H1 (cell line): ENCODE data around the gene PARM1. TPM values are rescaled to one million over a fixed set of nuclear protein-coding genes. Genes with fewer than 3 reads are reported as not detected.

Experiments used
- CTCF ChIA-PET: fragments of 300-600 bp; sonication (Branson Sonifier 250); formaldehyde crosslinking; loops from one replicate; lab custom pipeline; 2021; ENCODE audit not compliant: partially characterized antibody; lab: Charles Lee
- POLR2A ChIA-PET: fragments of 300-600 bp; sonication (Branson Sonifier 250); formaldehyde crosslinking; loops from one replicate; lab custom pipeline; 2021; ENCODE audit warnings: inconsistent platforms; ENCODE audit not compliant: partially characterized antibody; lab: Charles Lee
- DNase-seq, 2 experiments: peaks; one replicate each; pipeline versions ENCODE4 v3.0.0 to v3.0.0-alpha.2; 2010 to 2022; ENCODE audit warnings: low spot score in 2 of 2, low read depth in 1 of 2, mixed read lengths in 1 of 2
- FAIRE-seq: peaks from 2 replicates; lab custom pipeline; 2011; peaks lifted over from hg19 to GRCh38; lab: Jason Lieb, UNC
- H2AFZ ChIP-seq: 2 replicates; pipeline ENCODE4 v1.8.1; 2012; ENCODE audit warnings: low read length, inconsistent platforms
- H2AK5ac ChIP-seq: 2 replicates; pipeline ENCODE4 v1.6.1; 2013; ENCODE audit warnings: low read depth, low read length
- H2BK120ac ChIP-seq: replicated peaks from 2 replicates; pipeline ENCODE3; 2013; ENCODE audit warnings: low read depth, low read length, inconsistent platforms
- H2BK12ac ChIP-seq: 2 replicates; pipeline ENCODE4 v1.6.1; 2013; ENCODE audit warnings: low read depth, low read length
- H2BK15ac ChIP-seq: 2 replicates; pipeline ENCODE4 v1.6.1; 2013; ENCODE audit warnings: low read length
- H2BK20ac ChIP-seq: 2 replicates; pipeline ENCODE4 v1.6.1; 2013; ENCODE audit warnings: low read length
- H2BK5ac ChIP-seq: 2 replicates; pipeline ENCODE4 v1.6.1; 2013; ENCODE audit warnings: low read depth, low read length
- H3K14ac ChIP-seq: 2 replicates; pipeline ENCODE4 v1.6.1; 2013; ENCODE audit warnings: inconsistent platforms; ENCODE audit not compliant: insufficient read length
- H3K18ac ChIP-seq: 2 replicates; pipeline ENCODE4 v1.6.1; 2013; ENCODE audit warnings: low read length; ENCODE audit errors: extremely low read depth
- H3K23ac ChIP-seq: 2 replicates; pipeline ENCODE4 v1.6.1; 2013; ENCODE audit warnings: inconsistent platforms; ENCODE audit not compliant: insufficient read length
- H3K23me2 ChIP-seq: 2 replicates; pipeline ENCODE4 v1.6.1; 2013; ENCODE audit warnings: low read depth, low read length
- H3K27ac ChIP-seq: 2 replicates; pipeline ENCODE4 v1.6.1; 2011; ENCODE audit warnings: low read depth, low read length, inconsistent platforms
- H3K27me3 ChIP-seq, 4 experiments: replicated peaks in 1 of 4; 1 replicate in 1 of 4; 2 replicates in 3 of 4; pipeline versions ENCODE4 v1.6.1 to v1.8.1; 2011 to 2013; ENCODE audit warnings: low read length in 3 of 4, mild to moderate bottlenecking in 3 of 4, inconsistent platforms in 2 of 4, mixed read lengths in 2 of 4, moderate library complexity in 1 of 4; ENCODE audit not compliant: control insufficient read depth in 3 of 4, insufficient read depth in 3 of 4; ENCODE audit errors: extremely low read depth in 1 of 4
- H3K36me3 ChIP-seq, 4 experiments: 2 replicates each; pipeline versions ENCODE4 v1.6.1 to v1.8.1; 2011 to 2013; ENCODE audit warnings: mild to moderate bottlenecking in 4 of 4, low read length in 3 of 4, moderate library complexity in 2 of 4, control low read depth in 1 of 4, inconsistent platforms in 1 of 4; ENCODE audit not compliant: insufficient read depth in 4 of 4, control insufficient read depth in 2 of 4
- H3K4ac ChIP-seq: replicated peaks from 2 replicates; pipeline ENCODE3; 2013; ENCODE audit warnings: low read length, low read depth, mixed read lengths, inconsistent platforms; ENCODE audit not compliant: insufficient read length
- H3K4me1 ChIP-seq, 4 experiments: replicated peaks in 1 of 4; 1 replicate in 1 of 4; 2 replicates in 3 of 4; pipeline versions ENCODE4 v1.6.1 to v1.8.1; 2011 to 2013; ENCODE audit warnings: low read length in 3 of 4, inconsistent platforms in 2 of 4, mixed read lengths in 1 of 4; ENCODE audit not compliant: insufficient read depth in 4 of 4, control insufficient read depth in 3 of 4
- H3K4me2 ChIP-seq, 2 experiments: 2 replicates each; pipeline versions ENCODE4 v1.6.1 to v1.8.1; 2011 to 2013; ENCODE audit warnings: low read depth in 2 of 2, low read length in 2 of 2, control low read depth in 1 of 2, inconsistent platforms in 1 of 2, mild to moderate bottlenecking in 1 of 2; ENCODE audit not compliant: insufficient read depth in 1 of 2
- H3K4me3 ChIP-seq, 4 experiments: fragments of 200-600, 300-600 bp in 1 of 4; sonication (generic), shearing (Covaris generic), sonication (Bioruptor Twin) in 1 of 4; 2 replicates each; pipeline versions ENCODE4 v1.5.1 to v1.8.1; 2011 to 2016; ENCODE audit warnings: low read length in 4 of 4, low read depth in 3 of 4, control low read depth in 2 of 4, inconsistent platforms in 2 of 4, mild to moderate bottlenecking in 2 of 4, mixed read lengths in 1 of 4, moderate library complexity in 1 of 4; ENCODE audit not compliant: insufficient read depth in 2 of 4; ENCODE audit errors: extremely low read depth in 1 of 4
- H3K56ac ChIP-seq: replicated peaks from 2 replicates; pipeline ENCODE3; 2013; ENCODE audit warnings: low read depth, mild to moderate bottlenecking, mixed read lengths, low read length, inconsistent platforms; ENCODE audit not compliant: insufficient read length
- H3K79me1 ChIP-seq: 2 replicates; pipeline ENCODE4 v1.6.1; 2013; ENCODE audit warnings: low read depth, low read length, control low read depth
- H3K79me2 ChIP-seq, 2 experiments: 2 replicates each; pipeline versions ENCODE4 v1.6.1 to v1.8.1; 2012 to 2013; ENCODE audit warnings: low read length in 2 of 2, mild to moderate bottlenecking in 2 of 2, inconsistent platforms in 1 of 2; ENCODE audit not compliant: insufficient read depth in 2 of 2, control insufficient read depth in 1 of 2
- H3K9ac ChIP-seq, 4 experiments: replicated peaks in 1 of 4; 1 replicate in 1 of 4; 2 replicates in 3 of 4; pipeline versions ENCODE4 v1.6.1 to v1.8.1; 2011 to 2013; ENCODE audit warnings: low read depth in 3 of 4, low read length in 3 of 4, control low read depth in 2 of 4, mild to moderate bottlenecking in 2 of 4, moderate library complexity in 2 of 4, inconsistent platforms in 1 of 4; ENCODE audit errors: extremely low read depth in 1 of 4
- H3K9me3 ChIP-seq, 2 experiments: 2 replicates each; pipeline versions ENCODE4 v1.6.1 to v1.8.1; 2012 to 2013; ENCODE audit warnings: mild to moderate bottlenecking in 2 of 2, moderate library complexity in 2 of 2, control low read depth in 1 of 2, inconsistent platforms in 1 of 2, low read depth in 1 of 2, low read length in 1 of 2, mixed read lengths in 1 of 2; ENCODE audit not compliant: insufficient read depth in 2 of 2
- H4K20me1 ChIP-seq, 2 experiments: replicated peaks in 1 of 2; 2 replicates each; pipeline versions ENCODE3 to v1.8.1; 2011 to 2013; ENCODE audit warnings: inconsistent platforms in 2 of 2, low read length in 2 of 2, mild to moderate bottlenecking in 1 of 2; ENCODE audit not compliant: insufficient read depth in 2 of 2, control insufficient read depth in 1 of 2
- H4K5ac ChIP-seq: 2 replicates; pipeline ENCODE4 v1.6.1; 2013; ENCODE audit warnings: low read length, low read depth, mixed read lengths, inconsistent platforms; ENCODE audit not compliant: insufficient read length
- H4K8ac ChIP-seq: 2 replicates; pipeline ENCODE4 v1.8.0; 2013; ENCODE audit warnings: mild to moderate bottlenecking, moderate library complexity, low read length, inconsistent platforms; ENCODE audit not compliant: insufficient read depth; ENCODE audit errors: extremely low read depth
- H4K91ac ChIP-seq: replicated peaks from 2 replicates; pipeline ENCODE3; 2013; ENCODE audit warnings: low read length, mixed read lengths, inconsistent platforms; ENCODE audit not compliant: insufficient read length
- CEBPB ChIP-seq: IDR thresholded peaks from 2 replicates; pipeline ENCODE4 v1.6.1; 2012; ENCODE audit warnings: low read depth, low read length
- CHD1 ChIP-seq: IDR thresholded peaks from 2 replicates; pipeline ENCODE4 v1.6.1; 2012; ENCODE audit warnings: low read depth, low read length, improper control_type of control experiment
- EZH2 ChIP-seq: fragments of 200-600 bp; sonication (generic); IDR thresholded peaks from 2 replicates; pipeline ENCODE4 v1.7.1; 2012; ENCODE audit warnings: low read depth, mild to moderate bottlenecking, moderate library complexity, low read length, inconsistent platforms; ENCODE audit not compliant: severe bottlenecking
- JUN ChIP-seq: IDR thresholded peaks from 2 replicates; pipeline ENCODE4 v1.6.1; 2011; ENCODE audit warnings: low read depth, mild to moderate bottlenecking, improper control_type of control experiment, low read length
- NRF1 ChIP-seq: IDR thresholded peaks from 2 replicates; pipeline ENCODE4 v1.6.1; 2011; ENCODE audit warnings: mild to moderate bottlenecking, low read depth, low read length, improper control_type of control experiment
- RFX5 ChIP-seq: IDR thresholded peaks from 2 replicates; pipeline ENCODE4 v1.6.1; 2011; ENCODE audit warnings: low read depth, low read length, improper control_type of control experiment, borderline replicate concordance
- RXRA ChIP-seq: IDR thresholded peaks from 2 replicates; pipeline ENCODE4 v1.6.1; 2011; ENCODE audit warnings: low read depth, mild to moderate bottlenecking, low read length, moderate library complexity; ENCODE audit not compliant: insufficient read depth
- SAP30 ChIP-seq: fragments of 300-600 bp; sonication (generic); IDR thresholded peaks from 2 replicates; pipeline ENCODE4 v1.7.1; 2012; ENCODE audit warnings: low read length, moderate library complexity, mild to moderate bottlenecking, inconsistent platforms; ENCODE audit not compliant: insufficient read depth, insufficient replicate concordance
- SIN3A ChIP-seq, 2 experiments: IDR thresholded peaks in 1 of 2; conservative IDR thresholded peaks in 1 of 2; 2 replicates each; pipeline ENCODE4 v1.6.1; 2011 to 2012; ENCODE audit warnings: low read length in 2 of 2, improper control_type of control experiment in 1 of 2, low read depth in 1 of 2, mild to moderate bottlenecking in 1 of 2
- TBP ChIP-seq: IDR thresholded peaks from 2 replicates; pipeline ENCODE4 v1.6.1; 2011; ENCODE audit warnings: low read depth, low read length, improper control_type of control experiment
- WGBS, 2 experiments: shearing (Covaris generic) in 1 of 2; methylation state at CpG; one replicate each; pipeline versions ENCODE4 v1.1.6 to v1.1.7; 2013 to 2015; ENCODE audit warnings: low lambda C conversion rate in 2 of 2, mixed read lengths in 2 of 2, inconsistent platforms in 1 of 2, low coverage in 1 of 2, missing lambda C conversion rate in 1 of 2; ENCODE audit not compliant: insufficient replicate concordance in 2 of 2, insufficient coverage in 1 of 2, insufficient read length in 1 of 2; ENCODE audit errors: extremely low coverage in 1 of 2, missing lambda C conversion rate in 1 of 2; 5-methylcytosine and 5-hydroxymethylcytosine counted together
- polyA plus RNA-seq, 7 experiments: library from polyadenylated mRNA; depleted of rRNA in 3 of 7; stranded (reverse) in 5 of 7; unstranded in 2 of 7; fragments of >200 nt in 5 of 7; fragments of 200-250 nt in 2 of 7; gene quantifications; 1 replicate in 5 of 7; 2 replicates in 1 of 7; 4 replicates in 1 of 7; pipeline versions ENCODE4 v1.2.1 to v1.2.3, GENCODE V29; 2011 to 2013; ENCODE audit warnings: missing spikeins in 2 of 7, mixed read lengths in 2 of 7
- total RNA-seq: library from RNA; stranded (reverse); fragmentation: NEBNext Ultra II Directional; extraction: Animal tissue kit (Norgen Biotek cat#: 25700); gene quantifications from 2 replicates; pipeline ENCODE4 v1.2.1, GENCODE V29; 2021
- TF ChIP-seq, protein P1 (sequence below): IDR thresholded peaks from 2 replicates; pipeline ENCODE4 v1.6.1; 2011; ENCODE audit warnings: low read length, improper control_type of control experiment

Gene PARM1
- total and polyA plus RNA-seq, 2 of the 8 experiments (the other 6 are each of a cell fraction or from before 2014, with no cell fraction given) = 2.0 to 5.3 TPM

DNA sequence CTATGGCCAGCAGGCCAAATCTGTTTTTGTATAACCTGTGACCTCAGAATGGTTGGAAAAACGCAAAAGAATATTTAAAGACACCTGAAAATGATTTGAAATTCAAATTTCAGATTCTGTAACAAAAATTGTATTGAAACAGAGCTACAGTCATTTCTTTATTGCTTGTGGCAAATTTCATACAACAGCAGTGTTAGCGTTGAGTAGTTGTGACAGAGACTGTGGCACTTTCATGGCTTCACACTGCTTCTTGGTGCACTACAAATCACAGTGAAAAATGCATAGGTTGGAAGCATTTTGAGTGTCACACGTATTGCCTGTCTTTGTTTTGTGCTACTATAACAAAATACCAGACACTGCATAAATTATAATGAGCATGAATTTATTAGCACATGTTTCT, 12.2 kb upstream of the PARM1 start:
- no peak overlapping the region for H3K23ac ChIP-seq
- POLR2A ChIA-PET = no interaction called here
- TF ChIP-seq, protein P1, sequence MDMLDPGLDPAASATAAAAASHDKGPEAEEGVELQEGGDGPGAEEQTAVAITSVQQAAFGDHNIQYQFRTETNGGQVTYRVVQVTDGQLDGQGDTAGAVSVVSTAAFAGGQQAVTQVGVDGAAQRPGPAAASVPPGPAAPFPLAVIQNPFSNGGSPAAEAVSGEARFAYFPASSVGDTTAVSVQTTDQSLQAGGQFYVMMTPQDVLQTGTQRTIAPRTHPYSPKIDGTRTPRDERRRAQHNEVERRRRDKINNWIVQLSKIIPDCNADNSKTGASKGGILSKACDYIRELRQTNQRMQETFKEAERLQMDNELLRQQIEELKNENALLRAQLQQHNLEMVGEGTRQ = no peak
- TF ChIP-seq TBP = no peak
- no peak for TF ChIP-seq JUN
- TF ChIP-seq CHD1 = no peak
- no peak for TF ChIP-seq CEBPB
- no peak for TF ChIP-seq RXRA
- TF ChIP-seq EZH2 = no peak
- TF ChIP-seq RFX5 = no peak
- TF ChIP-seq NRF1 = no peak
- no peak for TF ChIP-seq SIN3A (conservative IDR thresholded peaks at IDR 0.05 in 1 of 2, IDR thresholded peaks at IDR 0.05 in 1 of 2; ENCODE audit: low read depth in 1 of 2, low read length in 2 of 2)
- no peak for TF ChIP-seq SAP30

More for the DNA sequence above, 12.2 kb upstream of the PARM1 start:
- no peak overlapping the region for H3K56ac ChIP-seq
- H2AK5ac ChIP-seq = no peak overlapping the region
- H4K20me1 ChIP-seq = no peaks in the 10 kb centered on the region
- no peak overlapping the region for H3K9ac ChIP-seq
- H3K4ac ChIP-seq = no peak overlapping the region
- no peak overlapping the region for H2BK20ac ChIP-seq
- H3K79me1 ChIP-seq = no peaks in the 10 kb centered on the region
- no peak overlapping the region for H2BK12ac ChIP-seq
- no peak overlapping the region for H3K4me2 ChIP-seq
- H3K79me2 ChIP-seq = no peaks in the 10 kb centered on the region
- no peak overlapping the region for H3K14ac ChIP-seq
- 92% methylated on average over 3 of the region's 3 CpGs; no CpG with 5 or more reads in 1 of the 2 experiments for WGBS, 2 experiments
- H2BK15ac ChIP-seq = no peak overlapping the region
- no peak overlapping the region for H3K27ac ChIP-seq
- CTCF ChIA-PET = interaction anchor here (0.7 to 2.1 kb wide), 4 partner anchors 10 to 198 kb away, joined by 3 to 8 read pairs (median 4); no protein-coding TSS in a partner anchor
- H2AFZ ChIP-seq = 0 out of 2 replicates have a peak overlapping the region, but pooled peaks have one; percentile 9
- no peak overlapping the region for H4K8ac ChIP-seq
- H3K36me3 ChIP-seq = no peaks in the 10 kb centered on the region
- no peak overlapping the region for H3K4me3 ChIP-seq
- no peak overlapping the region for H4K91ac ChIP-seq
- 0 out of 7 replicates have a peak, but pooled peaks cover 0 to 1% (median 0%) of the 10 kb centered on the region in 4 experiments for H3K4me1 ChIP-seq
- no peak for DNase-seq
- no peak for FAIRE-seq
- no peaks in the 10 kb centered on the region for H3K27me3 ChIP-seq
- H3K18ac ChIP-seq = no peak overlapping the region
- no peak overlapping the region for H2BK5ac ChIP-seq
- H2BK120ac ChIP-seq = no peak overlapping the region
- H3K23me2 ChIP-seq = no peaks in the 10 kb centered on the region
- H3K9me3 ChIP-seq = no peaks in the 10 kb centered on the region
- no peak overlapping the region for H4K5ac ChIP-seq
